HCT116 (cell line): ENCODE results near the gene CENPP. TPM values are rescaled to one million over a fixed set of nuclear protein-coding genes. Genes with fewer than 3 reads are reported as not detected.

Experiments
- ATAC-seq: fragments of 200-7000 bp; cut with Tn5 transposase; 2 replicates; pipeline ENCODE4 v1.9.1; 2020; ENCODE audit warnings: mild to moderate bottlenecking, moderate library complexity
- BruUV-seq: library from RNA; stranded (reverse); fragments of 400-500 nt; replicated peaks from 2 replicates; lab custom pipeline; 2021; lab: Mats Ljungman, UMichigan
- CTCF ChIA-PET: fragments of 300-600 bp; sonication (Branson Sonifier 250); formaldehyde crosslinking; loops from one replicate; lab custom pipeline; 2021; ENCODE audit warnings: antibody characterized with exemption; lab: Charles Lee
- POLR2A ChIA-PET: fragments of 300-600, 350-600 bp; sonication (Branson Sonifier 250); formaldehyde crosslinking; loops from one replicate; lab custom pipeline; 2021; ENCODE audit warnings: antibody characterized with exemption; lab: Charles Lee
- RAD21 ChIA-PET, 2 experiments: fragments of 300-600 bp; sonication (Branson Sonifier 250); formaldehyde crosslinking; loops; one replicate each; lab custom pipeline; 2023; ENCODE audit warnings: low total read pairs in 2 of 2; ENCODE audit not compliant: uncharacterized antibody in 2 of 2, unreplicated experiment in 2 of 2, low non-redundant PET in 1 of 2; lab: Charles Lee
- DNase-seq: peaks from one replicate; pipeline ENCODE4 v3.0.0-alpha.2; 2010; ENCODE audit warnings: low read depth, low spot score
- H2AFZ ChIP-seq: fragments of 200-600 bp; shearing (Covaris generic), sonication (generic); 2 replicates; pipeline ENCODE4 v1.6.1; 2017; ENCODE audit warnings: low read depth, mixed run types, mixed read lengths, antibody characterized with exemption, low read length; ENCODE audit not compliant: poor library complexity, severe bottlenecking
- H3K27ac ChIP-seq: 2 replicates; pipeline ENCODE4 v1.5.1; 2012; ENCODE audit warnings: low read depth, low read length
- H3K27me3 ChIP-seq: fragments of 200-600 bp; sonication (generic); 2 replicates; pipeline ENCODE4 v1.6.1; 2016; ENCODE audit warnings: mixed run types, low read length, mixed read lengths; ENCODE audit not compliant: insufficient read depth
- H3K36me3 ChIP-seq, 2 experiments: fragments of 200-500 bp in 1 of 2; fragments of 200-600 bp in 1 of 2; sonication (Bioruptor generic) in 1 of 2; sonication (generic) in 1 of 2; 2 replicates each; pipeline versions ENCODE4 v1.5.1 to v1.6.1; 2014 to 2016; ENCODE audit warnings: low read length in 2 of 2, inconsistent platforms in 1 of 2, mixed read lengths in 1 of 2, mixed run types in 1 of 2; ENCODE audit not compliant: insufficient read depth in 2 of 2, control insufficient read depth in 1 of 2
- H3K4me1 ChIP-seq, 2 experiments: fragments of 200-600 bp in 1 of 2; sonication (generic) in 1 of 2; 2 replicates each; pipeline versions ENCODE4 v1.5.1 to v1.6.1; 2012 to 2017; ENCODE audit warnings: low read length in 2 of 2, inconsistent platforms in 1 of 2, mild to moderate bottlenecking in 1 of 2, mixed read lengths in 1 of 2, mixed run types in 1 of 2, moderate library complexity in 1 of 2; ENCODE audit not compliant: insufficient read depth in 2 of 2, control insufficient read depth in 1 of 2
- H3K4me2 ChIP-seq: fragments of 200-600 bp; sonication (generic); 2 replicates; pipeline ENCODE4 v1.6.1; 2017; ENCODE audit warnings: mixed run types, low read length, mixed read lengths
- H3K4me3 ChIP-seq, 2 experiments: fragments of 200-600 bp in 1 of 2; sonication (generic) in 1 of 2; replicated peaks in 1 of 2; 2 replicates each; pipeline ENCODE4 v1.5.1; 2011 to 2016; ENCODE audit warnings: low read length in 2 of 2, control low read depth in 1 of 2, low read depth in 1 of 2, mild to moderate bottlenecking in 1 of 2, mixed read lengths in 1 of 2, mixed run types in 1 of 2
- H3K79me2 ChIP-seq: fragments of 200-600 bp; sonication (generic); 2 replicates; pipeline ENCODE4 v1.6.1; 2017; ENCODE audit warnings: mild to moderate bottlenecking, mixed run types, low read length, moderate library complexity, mixed read lengths; ENCODE audit not compliant: insufficient read depth
- H3K9ac ChIP-seq: fragments of 200-600 bp; sonication (generic); 2 replicates; pipeline ENCODE4 v1.6.1; 2016; ENCODE audit warnings: low read length, mixed read lengths
- H3K9me2 ChIP-seq: fragments of 200-600 bp; sonication (generic), shearing (Covaris generic); 2 replicates; pipeline ENCODE4 v1.6.1; 2017; ENCODE audit warnings: mixed run types, mild to moderate bottlenecking, moderate library complexity; ENCODE audit not compliant: insufficient read depth
- H3K9me3 ChIP-seq, 2 experiments: fragments of 200-500 bp in 1 of 2; fragments of 200-600 bp in 1 of 2; sonication (Bioruptor generic) in 1 of 2; sonication (generic) in 1 of 2; 2 replicates each; pipeline ENCODE4 v1.6.1; 2014 to 2017; ENCODE audit warnings: low read length in 2 of 2, mixed read lengths in 2 of 2, inconsistent platforms in 1 of 2, low read depth in 1 of 2, mild to moderate bottlenecking in 1 of 2, mixed run types in 1 of 2, moderate library complexity in 1 of 2; ENCODE audit not compliant: control insufficient read depth in 1 of 2, insufficient read depth in 1 of 2
- H4K20me1 ChIP-seq: fragments of 200-600 bp; sonication (generic), shearing (Covaris generic); 2 replicates; pipeline ENCODE4 v1.6.1; 2017; ENCODE audit warnings: mixed run types, mild to moderate bottlenecking, moderate library complexity; ENCODE audit not compliant: insufficient read depth
- CBX3 ChIP-seq: IDR thresholded peaks from 2 replicates; pipeline ENCODE4 v1.6.1; 2012; ENCODE audit warnings: low read depth
- CEBPB ChIP-seq: IDR thresholded peaks from 2 replicates; pipeline ENCODE4 v1.6.1; 2012; ENCODE audit warnings: low read depth
- ELF1 ChIP-seq: IDR thresholded peaks from 2 replicates; pipeline ENCODE4 v1.6.1; 2012; ENCODE audit warnings: low read depth, borderline replicate concordance
- EZH2 ChIP-seq: fragments of 200-600 bp; sonication (generic); IDR thresholded peaks from 2 replicates; pipeline ENCODE4 v1.6.1; 2017; ENCODE audit warnings: antibody characterized with exemption, mixed run types
- EZH2phosphoT487 ChIP-seq: fragments of 200-600 bp; IDR thresholded peaks from 2 replicates; pipeline ENCODE4 v1.6.1; 2018; ENCODE audit warnings: antibody characterized with exemption, borderline replicate concordance
- FOSL1 ChIP-seq: IDR thresholded peaks from 2 replicates; pipeline ENCODE4 v1.6.1; 2012; ENCODE audit warnings: low read depth
- JUND ChIP-seq: IDR thresholded peaks from 2 replicates; pipeline ENCODE4 v1.6.1; 2012
- POLR2AphosphoS5 ChIP-seq: IDR thresholded peaks from 2 replicates; pipeline ENCODE4 v1.6.1; 2011; ENCODE audit warnings: mild to moderate bottlenecking, low read depth, low read length, moderate library complexity
- SIN3A ChIP-seq: IDR thresholded peaks from 2 replicates; pipeline ENCODE4 v1.6.1; 2012; ENCODE audit warnings: low read depth
- SP1 ChIP-seq: IDR thresholded peaks from 2 replicates; pipeline ENCODE4 v1.6.1; 2012; ENCODE audit warnings: low read depth
- SRF ChIP-seq: IDR thresholded peaks from 2 replicates; pipeline ENCODE4 v1.6.1; 2012; ENCODE audit warnings: low read depth
- TCF7L2 ChIP-seq: IDR thresholded peaks from 2 replicates; pipeline ENCODE4 v1.7.0; 2011; ENCODE audit warnings: borderline replicate concordance, inconsistent platforms; ENCODE audit not compliant: insufficient read depth, insufficient read length; ENCODE audit errors: extremely low read depth
- YY1 ChIP-seq: IDR thresholded peaks from 2 replicates; pipeline ENCODE4 v1.6.1; 2011; ENCODE audit warnings: low read length, low read depth, moderate library complexity, mild to moderate bottlenecking; ENCODE audit not compliant: insufficient replicate concordance; ENCODE audit errors: extremely low read depth
- ZNF274 ChIP-seq: fragments of 200-500 bp; sonication (Bioruptor generic); IDR thresholded peaks from 2 replicates; pipeline ENCODE4 v1.6.1; 2014; ENCODE audit warnings: mild to moderate bottlenecking, low read depth, low read length, inconsistent platforms
- intact Hi-C: fragments of 100-400 bp; cut with micrococcal nuclease; formaldehyde crosslinking; loops from 2 replicates; pipeline ENCODE4 v1.10.0; 2022
- total RNA-seq: library from RNA; stranded (reverse); gene quantifications from one replicate; pipeline ENCODE4 v1.2.1, GENCODE V29; 2021; ENCODE audit not compliant: unreplicated experiment
- TF ChIP-seq, protein P1 (sequence below): IDR thresholded peaks from 2 replicates; pipeline ENCODE4 v1.6.1; 2012; ENCODE audit warnings: low read depth
- TF ChIP-seq, protein P2 (sequence below): IDR thresholded peaks from 2 replicates; pipeline ENCODE4 v1.6.1; 2011; ENCODE audit warnings: mild to moderate bottlenecking, low read length, moderate library complexity; ENCODE audit not compliant: insufficient replicate concordance; ENCODE audit errors: extremely low read depth
- TF ChIP-seq, protein P3 (sequence below), 3 experiments: fragments of 200-600 bp in 1 of 3; sonication (generic) in 1 of 3; IDR thresholded peaks in 2 of 3; conservative IDR thresholded peaks in 1 of 3; 2 replicates each; pipeline ENCODE4 v1.5.1; 2012 to 2017; ENCODE audit warnings: low read depth in 2 of 3, low read length in 2 of 3, antibody characterized with exemption in 1 of 3, borderline replicate concordance in 1 of 3, control low read depth in 1 of 3, mild to moderate bottlenecking in 1 of 3, mixed read lengths in 1 of 3, mixed run types in 1 of 3, moderate library complexity in 1 of 3; ENCODE audit not compliant: insufficient read depth in 1 of 3
- TF ChIP-seq, protein P4 (sequence below): IDR thresholded peaks from 2 replicates; pipeline ENCODE4 v1.6.1; 2012
- TF ChIP-seq, protein P5 (sequence below): IDR thresholded peaks from 2 replicates; pipeline ENCODE4 v1.6.1; 2012

Gene CENPP
- total RNA-seq, 1 experiment from 2014 or later = 7.0 TPM

DNA sequence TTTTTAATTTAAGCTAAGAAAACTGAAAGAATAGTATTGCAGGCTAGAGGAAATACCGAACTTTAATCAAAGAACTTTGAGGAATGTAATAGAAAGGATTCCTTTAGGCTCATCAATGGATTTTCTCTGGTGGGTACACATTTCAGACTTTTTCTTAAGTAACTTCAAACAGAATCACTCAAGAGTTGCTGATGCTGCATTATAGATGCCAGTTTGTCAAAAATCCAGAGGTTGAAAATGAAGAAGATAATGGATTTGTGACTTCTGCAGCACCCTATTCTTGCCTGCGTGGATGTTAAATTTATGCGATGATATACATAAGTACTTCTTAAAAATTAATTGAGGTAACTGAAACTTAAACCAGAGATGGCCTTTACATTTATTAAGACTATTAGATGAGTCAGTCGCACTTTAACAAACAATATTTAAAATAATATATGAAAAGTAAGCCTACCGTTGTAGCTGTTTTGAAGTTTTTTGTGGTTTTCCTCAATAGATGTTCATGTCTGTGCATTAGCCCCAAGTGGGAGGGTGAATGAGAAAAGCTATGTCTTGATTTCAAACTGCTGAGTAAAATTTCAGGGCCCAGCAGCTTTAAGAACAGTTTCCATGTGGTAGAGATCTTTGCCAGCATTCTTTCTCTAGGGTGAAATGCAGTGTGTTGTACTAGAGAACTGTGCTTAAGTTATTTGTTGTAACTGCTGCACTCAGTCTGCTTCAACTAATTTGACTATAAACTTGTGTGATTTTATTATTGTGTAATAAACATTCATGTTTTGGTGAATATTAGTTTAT is 78.5 kb downstream of the CENPP start, which contains the start of gene OGN:
TSS of gene OGN (minus strand) at position 537 of the 795 bp plus-strand sequence. CDS start 1,171 bp downstream, outside the sequence.
- intact Hi-C loops = no loop called here
- Histone ChIP-seq H3K9me2 (no peaks in the 10 kb centered on the region), H3K36me3 (no peaks in the 10 kb centered on the region), H3K4me3 (no peak within 1 kb of the TSS), H4K20me1 (no peaks in the 10 kb centered on the region), H3K9ac (no peak within 1 kb of the TSS), H2AFZ (no peak within 1 kb of the TSS), H3K9me3 (no peaks in the 10 kb centered on the region), H3K4me1 (no peaks in the 10 kb centered on the region), H3K27ac (no peak within 1 kb of the TSS), H3K79me2 (no peaks in the 10 kb centered on the region), H3K4me2 (no peak within 1 kb of the TSS), H3K27me3 (no peaks in the 10 kb centered on the region)
- BruUV-seq = no TSS peak
- TF ChIP-seq ZNF274 (no peak), POLR2AphosphoS5 (no peak), TCF7L2 (no peak), SRF (no peak), EZH2phosphoT487 (no peak), SP1 (no peak), ELF1 (no peak), CBX3 (no peak), YY1 (no peak), CEBPB (no peak), EZH2 (no peak), SIN3A (no peak), FOSL1 (no peak), JUND (no peak)
- TF ChIP-seq, protein P1, sequence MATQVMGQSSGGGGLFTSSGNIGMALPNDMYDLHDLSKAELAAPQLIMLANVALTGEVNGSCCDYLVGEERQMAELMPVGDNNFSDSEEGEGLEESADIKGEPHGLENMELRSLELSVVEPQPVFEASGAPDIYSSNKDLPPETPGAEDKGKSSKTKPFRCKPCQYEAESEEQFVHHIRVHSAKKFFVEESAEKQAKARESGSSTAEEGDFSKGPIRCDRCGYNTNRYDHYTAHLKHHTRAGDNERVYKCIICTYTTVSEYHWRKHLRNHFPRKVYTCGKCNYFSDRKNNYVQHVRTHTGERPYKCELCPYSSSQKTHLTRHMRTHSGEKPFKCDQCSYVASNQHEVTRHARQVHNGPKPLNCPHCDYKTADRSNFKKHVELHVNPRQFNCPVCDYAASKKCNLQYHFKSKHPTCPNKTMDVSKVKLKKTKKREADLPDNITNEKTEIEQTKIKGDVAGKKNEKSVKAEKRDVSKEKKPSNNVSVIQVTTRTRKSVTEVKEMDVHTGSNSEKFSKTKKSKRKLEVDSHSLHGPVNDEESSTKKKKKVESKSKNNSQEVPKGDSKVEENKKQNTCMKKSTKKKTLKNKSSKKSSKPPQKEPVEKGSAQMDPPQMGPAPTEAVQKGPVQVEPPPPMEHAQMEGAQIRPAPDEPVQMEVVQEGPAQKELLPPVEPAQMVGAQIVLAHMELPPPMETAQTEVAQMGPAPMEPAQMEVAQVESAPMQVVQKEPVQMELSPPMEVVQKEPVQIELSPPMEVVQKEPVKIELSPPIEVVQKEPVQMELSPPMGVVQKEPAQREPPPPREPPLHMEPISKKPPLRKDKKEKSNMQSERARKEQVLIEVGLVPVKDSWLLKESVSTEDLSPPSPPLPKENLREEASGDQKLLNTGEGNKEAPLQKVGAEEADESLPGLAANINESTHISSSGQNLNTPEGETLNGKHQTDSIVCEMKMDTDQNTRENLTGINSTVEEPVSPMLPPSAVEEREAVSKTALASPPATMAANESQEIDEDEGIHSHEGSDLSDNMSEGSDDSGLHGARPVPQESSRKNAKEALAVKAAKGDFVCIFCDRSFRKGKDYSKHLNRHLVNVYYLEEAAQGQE = no peak
- TF ChIP-seq, protein P2, sequence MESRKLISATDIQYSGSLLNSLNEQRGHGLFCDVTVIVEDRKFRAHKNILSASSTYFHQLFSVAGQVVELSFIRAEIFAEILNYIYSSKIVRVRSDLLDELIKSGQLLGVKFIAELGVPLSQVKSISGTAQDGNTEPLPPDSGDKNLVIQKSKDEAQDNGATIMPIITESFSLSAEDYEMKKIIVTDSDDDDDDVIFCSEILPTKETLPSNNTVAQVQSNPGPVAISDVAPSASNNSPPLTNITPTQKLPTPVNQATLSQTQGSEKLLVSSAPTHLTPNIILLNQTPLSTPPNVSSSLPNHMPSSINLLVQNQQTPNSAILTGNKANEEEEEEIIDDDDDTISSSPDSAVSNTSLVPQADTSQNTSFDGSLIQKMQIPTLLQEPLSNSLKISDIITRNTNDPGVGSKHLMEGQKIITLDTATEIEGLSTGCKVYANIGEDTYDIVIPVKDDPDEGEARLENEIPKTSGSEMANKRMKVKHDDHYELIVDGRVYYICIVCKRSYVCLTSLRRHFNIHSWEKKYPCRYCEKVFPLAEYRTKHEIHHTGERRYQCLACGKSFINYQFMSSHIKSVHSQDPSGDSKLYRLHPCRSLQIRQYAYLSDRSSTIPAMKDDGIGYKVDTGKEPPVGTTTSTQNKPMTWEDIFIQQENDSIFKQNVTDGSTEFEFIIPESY = no peak
- TF ChIP-seq, protein P3, sequence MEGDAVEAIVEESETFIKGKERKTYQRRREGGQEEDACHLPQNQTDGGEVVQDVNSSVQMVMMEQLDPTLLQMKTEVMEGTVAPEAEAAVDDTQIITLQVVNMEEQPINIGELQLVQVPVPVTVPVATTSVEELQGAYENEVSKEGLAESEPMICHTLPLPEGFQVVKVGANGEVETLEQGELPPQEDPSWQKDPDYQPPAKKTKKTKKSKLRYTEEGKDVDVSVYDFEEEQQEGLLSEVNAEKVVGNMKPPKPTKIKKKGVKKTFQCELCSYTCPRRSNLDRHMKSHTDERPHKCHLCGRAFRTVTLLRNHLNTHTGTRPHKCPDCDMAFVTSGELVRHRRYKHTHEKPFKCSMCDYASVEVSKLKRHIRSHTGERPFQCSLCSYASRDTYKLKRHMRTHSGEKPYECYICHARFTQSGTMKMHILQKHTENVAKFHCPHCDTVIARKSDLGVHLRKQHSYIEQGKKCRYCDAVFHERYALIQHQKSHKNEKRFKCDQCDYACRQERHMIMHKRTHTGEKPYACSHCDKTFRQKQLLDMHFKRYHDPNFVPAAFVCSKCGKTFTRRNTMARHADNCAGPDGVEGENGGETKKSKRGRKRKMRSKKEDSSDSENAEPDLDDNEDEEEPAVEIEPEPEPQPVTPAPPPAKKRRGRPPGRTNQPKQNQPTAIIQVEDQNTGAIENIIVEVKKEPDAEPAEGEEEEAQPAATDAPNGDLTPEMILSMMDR (IDR thresholded peaks at IDR 0.05 in 2 of 3, conservative IDR thresholded peaks at IDR 0.05 in 1 of 3; ENCODE audit: borderline replicate concordance in 1 of 3, insufficient read depth in 1 of 3, low read depth in 2 of 3, low read length in 2 of 3) = no peak
- TF ChIP-seq, protein P4, sequence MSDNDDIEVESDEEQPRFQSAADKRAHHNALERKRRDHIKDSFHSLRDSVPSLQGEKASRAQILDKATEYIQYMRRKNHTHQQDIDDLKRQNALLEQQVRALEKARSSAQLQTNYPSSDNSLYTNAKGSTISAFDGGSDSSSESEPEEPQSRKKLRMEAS = no peak
- TF ChIP-seq, protein P5, sequence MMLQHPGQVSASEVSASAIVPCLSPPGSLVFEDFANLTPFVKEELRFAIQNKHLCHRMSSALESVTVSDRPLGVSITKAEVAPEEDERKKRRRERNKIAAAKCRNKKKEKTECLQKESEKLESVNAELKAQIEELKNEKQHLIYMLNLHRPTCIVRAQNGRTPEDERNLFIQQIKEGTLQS = no peak
- DNase-seq (no peak), ATAC-seq (no peak)
- ChIA-PET POLR2A (no interaction called here), CTCF (no interaction called here), RAD21 (no interaction called here)
